ENCODE measurements around the gene OOSP4B.
"Not testable (repeated sequence)": the region's sequence is repeated elsewhere in the genome, so short reads cannot be mapped to it uniquely, and the experiment has no call there.

OOSP4B gene

DNA sequence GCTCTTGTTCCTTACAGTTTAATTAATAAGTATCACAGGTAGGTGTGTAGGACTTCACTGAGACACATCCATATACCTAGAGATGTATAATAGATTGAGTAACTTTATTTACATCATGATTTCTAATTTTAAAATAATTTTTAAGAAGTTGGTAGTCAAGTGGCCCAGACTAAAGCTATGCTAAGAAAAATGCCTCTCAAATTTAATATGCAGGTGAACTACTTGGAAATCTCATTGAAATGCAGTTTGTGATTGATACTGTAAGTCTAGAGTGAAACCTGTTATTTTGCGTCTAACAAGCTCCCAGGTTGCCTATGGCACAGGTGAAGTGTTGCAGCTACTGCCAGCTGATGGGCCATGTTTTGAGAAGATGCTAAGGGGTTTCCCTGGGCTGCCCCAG is at the start of gene OOSP4B:
OOSP4B (plus strand) TSS at position 301 of the 400 bp plus-strand sequence.
- DNase-seq = no peak

DNA sequence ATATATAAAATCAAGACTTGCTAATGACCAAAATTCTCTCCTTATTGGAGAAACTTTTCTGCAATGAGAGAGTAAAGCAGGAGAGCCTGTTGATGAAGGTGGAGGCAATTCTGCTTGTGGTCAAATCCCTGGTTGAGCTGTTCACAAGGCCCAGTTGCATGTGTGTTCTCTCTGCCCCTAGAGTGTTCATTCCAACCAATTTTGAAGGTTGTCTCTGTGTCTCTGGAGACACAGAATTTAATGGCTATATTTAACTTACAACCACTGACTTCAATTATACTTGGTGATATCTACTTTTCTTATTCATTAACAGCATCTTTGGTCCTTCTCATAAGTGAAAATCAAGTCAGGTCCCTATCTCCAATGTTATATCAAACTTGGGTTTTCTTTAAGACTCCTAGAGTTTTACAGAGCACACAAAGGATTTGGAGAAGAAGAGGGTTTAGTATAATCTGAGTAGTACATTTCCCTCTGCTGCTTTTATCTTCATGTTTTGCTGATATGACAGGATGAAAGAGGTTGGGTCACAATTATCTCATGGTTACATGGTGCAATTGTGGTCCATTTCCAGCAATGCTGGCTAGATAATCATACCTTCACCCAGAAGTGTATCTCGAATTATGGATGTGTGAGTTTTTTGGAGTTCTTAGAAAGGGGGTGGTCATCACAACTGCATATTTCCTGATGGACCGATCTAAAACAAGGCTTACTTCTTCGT is 49.1 kb upstream of the OOSP4B start:
- no peak for DNase-seq

DNA sequence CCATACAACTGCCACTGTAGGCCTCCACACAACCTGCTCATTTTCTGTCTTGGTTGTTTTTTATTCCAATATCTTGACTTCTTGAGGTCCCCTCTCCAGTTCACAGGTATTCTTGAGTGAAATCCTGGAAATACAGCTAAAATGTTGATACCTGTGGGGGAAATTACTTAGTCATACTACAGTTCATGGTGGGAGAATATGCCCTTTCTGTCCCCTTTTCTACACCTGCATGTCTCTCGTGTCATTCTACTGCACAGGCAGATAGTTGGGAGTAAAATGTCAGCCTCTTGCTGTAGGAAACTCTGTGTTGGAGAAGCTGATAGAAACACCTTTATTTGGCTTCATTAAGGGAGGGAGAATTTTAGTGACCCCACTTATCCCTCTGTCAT is 48.6 kb upstream of the OOSP4B start:
- no peak for DNase-seq

DNA sequence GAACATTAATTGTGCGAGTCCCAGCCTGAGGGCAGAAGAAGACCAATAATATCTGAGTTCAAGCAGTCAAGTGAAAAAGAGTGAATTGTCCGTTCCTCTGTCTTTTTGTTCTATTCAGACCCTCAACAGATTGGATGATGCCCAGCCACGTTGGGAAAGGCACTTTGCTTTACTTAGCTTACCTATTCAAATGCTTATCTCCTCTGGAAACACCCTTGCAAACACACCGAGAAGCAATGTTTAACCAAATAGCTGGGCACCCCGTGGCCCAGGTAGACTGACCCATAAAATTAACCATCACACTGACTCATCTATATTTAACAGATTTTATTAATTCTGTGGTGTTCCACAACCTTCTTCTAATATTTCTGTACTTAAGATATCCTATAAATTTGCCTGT is 43.9 kb upstream of the OOSP4B start:
- no peak for DNase-seq

DNA sequence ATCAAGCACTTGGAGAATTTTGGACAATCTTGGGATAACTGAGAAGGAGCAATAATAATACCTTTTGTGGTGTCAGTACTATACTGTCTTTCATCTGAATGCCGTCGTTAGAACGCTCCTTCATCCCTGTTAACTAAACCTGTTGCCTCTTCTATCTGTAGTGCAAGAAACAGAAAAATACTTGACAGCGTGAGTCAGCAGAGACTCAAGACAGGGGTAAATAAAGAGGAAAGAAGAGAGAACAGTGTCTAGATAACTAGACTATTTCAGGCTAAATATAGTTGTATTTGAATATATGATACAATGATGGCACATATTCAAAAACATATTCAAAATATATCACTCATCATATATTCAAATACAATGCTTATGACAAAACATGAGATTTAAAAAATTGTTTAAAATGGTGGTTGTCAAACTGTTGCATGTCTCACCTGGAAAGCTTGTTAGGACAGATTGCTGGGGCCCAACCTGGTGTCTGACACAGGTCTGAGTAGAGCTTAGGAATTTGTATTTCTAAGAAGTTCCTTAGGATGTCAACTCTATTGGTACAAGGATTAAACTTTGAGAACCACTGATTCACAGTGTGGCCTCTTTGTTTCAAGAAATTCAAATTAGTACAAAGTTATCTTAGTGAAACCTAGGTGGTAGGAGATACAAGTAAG is 35.7 kb upstream of the OOSP4B start:
- no peak for DNase-seq

DNA sequence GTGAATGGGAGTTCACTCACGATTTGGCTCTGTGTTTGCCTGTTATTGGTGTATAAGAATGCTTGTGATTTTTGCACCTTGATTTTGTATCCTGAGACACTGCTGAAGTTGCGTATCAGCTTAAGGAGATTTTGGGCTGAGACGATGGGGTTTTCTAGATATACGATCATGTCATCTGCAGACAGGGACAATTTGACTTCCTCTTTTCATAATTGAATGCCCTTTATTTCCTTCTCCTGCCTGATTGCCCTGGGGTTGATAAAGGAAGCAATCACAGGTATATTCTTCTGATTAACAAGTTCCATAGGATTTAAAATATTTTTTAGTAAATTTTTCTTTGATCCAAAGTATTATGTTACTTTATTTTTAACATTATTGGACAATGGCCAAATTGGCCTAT is 34.9 kb upstream of the OOSP4B start:
- not testable (repeated sequence) for DNase-seq

DNA sequence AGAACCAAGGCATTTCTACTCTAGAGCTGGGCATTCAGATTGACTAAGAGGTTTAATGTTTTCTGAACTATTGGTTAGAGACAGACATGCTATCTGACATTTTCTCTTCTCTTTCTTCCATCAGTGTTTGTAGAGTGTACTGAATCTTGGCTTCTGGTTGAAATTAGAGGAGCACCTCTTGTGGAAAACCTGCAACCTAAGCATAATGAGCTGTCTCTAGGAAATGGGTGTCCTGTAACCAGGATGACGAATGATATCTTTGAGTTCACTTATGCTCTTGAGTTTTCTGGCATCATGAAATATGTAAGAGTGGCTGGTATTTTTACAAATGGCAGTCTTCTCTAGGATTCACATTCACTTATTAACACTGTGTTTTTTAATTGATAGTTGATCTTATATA is 33.8 kb upstream of the OOSP4B start:
- DNase-seq = no peak

DNA sequence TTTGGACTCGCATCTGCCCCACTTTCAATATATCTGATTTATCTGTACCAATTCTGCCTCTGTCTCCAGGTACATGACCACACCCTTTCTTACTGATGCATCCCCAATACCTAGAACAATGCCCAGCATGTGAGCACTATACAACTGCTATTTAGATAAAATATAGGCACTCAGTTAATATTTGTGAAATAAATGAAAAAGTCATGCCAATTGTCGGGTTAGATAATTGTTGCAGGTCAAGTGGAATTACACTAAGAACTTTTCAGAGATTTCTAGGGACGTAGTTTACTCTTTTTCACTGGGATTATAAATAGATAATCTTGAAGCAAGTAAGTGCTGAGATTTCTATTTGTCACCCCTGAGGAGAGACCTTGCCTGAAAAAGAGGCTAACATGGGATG is 32.6 kb upstream of the OOSP4B start:
- no peak for DNase-seq

DNA sequence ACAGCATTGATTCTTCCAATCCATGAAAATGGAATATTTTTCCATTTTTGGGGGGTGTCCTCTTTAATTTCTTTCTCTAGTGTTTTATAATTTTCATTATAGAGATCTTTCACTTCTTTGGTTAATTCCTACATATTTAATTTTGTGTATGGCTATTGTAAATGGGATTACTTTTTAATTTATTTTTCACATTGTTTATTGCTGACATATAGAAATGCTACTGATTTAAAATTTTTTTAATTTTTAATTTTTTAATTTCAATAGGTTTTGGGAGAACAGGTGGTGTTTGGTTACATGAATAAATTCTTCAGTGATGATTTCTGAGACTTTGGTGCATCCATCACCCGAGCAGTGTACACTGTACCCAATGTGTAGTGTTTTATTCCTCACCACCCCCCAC is 26.6 kb upstream of the OOSP4B start:
- DNase-seq = no peak

DNA sequence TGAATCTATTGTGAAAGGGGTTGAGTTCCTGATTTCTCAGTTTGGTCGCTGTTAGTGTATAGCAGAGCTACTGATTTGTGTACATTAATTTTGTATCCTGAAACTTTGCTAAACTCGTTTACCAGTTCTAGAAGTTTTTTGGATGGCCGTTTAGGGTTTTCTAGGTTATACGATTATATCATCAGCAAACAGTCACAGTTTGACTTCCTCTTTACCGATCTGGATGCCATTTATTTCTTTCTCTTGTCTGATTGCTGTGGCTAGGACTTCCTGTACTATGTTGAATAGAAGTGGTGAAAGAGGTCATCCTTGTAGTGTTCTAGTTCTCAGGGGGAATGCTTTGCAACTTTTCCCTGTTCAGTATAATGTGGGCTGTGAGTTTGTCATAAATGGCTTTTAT is 24.6 kb upstream of the OOSP4B start:
- DNase-seq = no peak

DNA sequence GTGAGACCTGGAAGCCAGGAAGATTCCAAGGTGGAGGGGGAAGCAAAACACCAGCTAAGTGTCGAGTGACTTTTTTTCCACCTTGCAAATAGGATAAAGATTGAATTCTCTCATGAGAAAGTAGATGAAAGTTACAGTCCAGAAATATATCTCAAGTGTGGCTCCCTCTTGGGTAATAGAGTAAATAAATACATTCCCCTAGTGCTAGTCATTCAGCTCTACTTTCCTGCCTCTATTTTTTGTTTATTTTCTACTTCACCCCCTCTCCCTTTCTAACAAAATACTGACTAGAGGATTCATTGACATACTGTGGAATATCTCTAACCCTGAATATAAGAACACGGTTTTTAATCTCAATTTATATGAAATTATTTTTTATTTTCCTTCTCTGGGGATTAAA is 19.2 kb upstream of the OOSP4B start:
- no peak for DNase-seq

DNA sequence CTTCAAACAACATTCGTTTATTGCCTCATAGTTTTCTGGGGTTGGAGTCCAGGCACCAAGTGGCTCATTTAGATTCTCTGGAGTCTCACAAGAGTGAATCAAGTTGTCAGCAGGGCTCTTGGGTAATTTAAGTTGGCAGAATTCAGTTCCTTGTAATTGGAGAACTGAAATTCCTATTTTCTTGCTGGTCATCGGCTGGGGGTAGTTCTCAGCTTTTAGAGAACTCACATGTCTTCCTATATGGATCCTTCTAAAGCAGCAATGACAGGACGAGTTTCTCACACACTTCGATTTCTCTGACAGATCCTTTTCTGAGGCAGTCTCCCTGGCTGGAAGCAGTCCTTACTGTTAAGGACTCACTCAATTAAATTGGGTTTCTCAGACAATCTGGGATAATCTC is 17.3 kb upstream of the OOSP4B start:
- DNase-seq = no peak

DNA sequence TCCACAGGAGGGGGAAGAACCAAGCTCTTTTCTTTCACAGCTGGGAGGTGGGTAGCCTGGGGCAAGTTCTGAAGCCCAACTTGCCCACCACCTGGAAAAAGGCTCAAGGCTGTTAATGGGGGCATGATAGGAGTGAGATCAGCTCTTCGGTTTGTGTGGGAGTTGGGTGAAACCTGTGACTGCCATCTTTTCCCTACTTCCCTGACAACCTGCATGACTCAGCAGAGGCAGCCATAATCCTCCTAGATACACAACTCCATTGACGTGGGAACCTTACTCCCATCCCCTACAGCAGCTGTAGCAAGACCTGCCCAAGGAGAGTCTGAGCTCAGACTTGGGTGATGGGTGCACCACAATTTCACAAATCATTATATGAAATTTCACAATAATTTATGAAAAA is 13.3 kb upstream of the OOSP4B start:
- DNase-seq = no peak

DNA sequence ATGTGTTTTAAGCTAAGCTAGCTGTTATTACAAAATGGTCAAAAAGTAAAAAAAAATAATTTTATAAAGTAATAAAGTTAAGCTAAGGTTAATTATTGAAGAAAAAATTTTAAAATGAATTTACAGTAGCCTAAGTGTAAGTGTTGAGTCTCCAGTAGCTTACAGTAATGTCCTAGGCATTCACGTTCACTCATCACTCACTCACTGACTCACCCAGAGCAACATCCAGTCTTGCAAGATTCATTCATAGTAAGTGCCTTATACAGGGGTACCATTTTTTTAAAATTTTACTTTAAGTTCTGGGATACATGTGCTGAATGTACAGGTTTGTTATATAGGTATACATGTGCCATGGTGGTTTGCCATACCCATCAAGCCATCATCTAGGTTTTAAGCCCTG is 11.6 kb upstream of the OOSP4B start:
- DNase-seq = no peak

DNA sequence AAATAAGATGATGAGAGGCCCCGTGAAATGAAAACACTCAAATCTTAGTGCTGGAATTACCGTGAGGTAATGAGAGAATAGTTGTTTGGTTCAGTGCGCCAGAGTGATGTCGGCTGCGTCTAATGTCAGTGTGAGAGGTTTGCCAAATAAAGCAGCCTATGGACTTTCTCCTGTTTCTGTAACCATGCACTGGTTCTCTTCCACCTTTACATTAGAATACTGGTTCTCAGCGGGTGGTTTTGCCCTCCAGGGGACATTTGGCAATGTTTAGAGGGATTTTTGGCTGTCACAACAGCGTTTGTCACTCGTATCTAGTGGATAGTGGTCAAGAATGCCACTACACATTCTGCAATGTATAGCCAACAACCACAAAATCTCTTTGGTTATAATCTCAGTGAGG is 1.1 kb downstream of the OOSP4B start:
- DNase-seq = no peak

DNA sequence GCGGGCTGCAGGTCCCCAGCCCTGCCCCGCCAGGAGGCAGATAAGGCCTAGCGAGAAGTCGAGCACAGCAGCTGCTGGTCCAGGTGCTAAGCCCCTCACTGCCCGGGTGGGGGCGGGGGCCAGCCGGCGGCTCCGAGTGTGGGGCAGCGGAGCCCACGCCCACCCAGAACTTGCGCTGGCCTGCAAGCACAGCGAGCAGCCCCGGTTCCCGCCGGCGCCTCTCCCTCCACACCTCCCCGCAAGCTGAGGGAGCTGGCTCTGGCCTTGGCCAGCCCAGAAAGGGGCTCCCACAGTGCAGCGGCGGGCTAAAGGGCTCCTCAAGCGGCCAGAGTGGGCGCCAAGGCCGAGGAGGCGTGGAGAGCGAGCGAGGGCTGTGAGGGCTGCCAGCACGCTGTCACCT is 3.4 kb downstream of the OOSP4B start:
- DNase-seq = not testable (repeated sequence)

DNA sequence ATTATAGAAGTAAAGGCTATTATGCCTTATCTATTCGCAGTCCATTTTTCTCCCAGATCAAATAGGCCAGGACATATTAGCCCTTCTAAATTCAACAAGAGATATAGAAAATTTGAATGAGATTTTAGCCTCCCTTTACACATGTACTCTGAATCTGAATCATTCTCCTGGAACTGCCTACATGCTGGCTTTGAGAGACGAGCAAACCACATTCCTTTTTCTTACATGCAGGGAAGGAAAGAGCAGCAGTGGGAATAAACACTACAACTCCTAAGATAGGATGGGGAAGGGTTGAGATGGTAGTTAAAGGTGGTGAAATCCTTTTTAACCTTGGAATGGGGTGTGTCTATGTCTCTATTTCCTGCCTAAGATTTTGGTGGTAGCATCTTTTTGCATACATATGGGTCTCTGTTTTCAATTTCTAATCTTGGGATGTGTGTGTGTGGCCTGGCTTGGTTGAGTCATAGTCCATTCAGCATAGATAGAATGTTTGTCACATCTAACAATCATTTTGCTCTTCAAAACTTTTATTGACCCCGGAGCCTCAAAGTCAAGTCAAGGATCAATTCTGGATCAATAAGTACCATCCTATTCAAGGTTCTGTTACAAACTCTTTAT is 12.1 kb downstream of the OOSP4B start:
- no peak for DNase-seq

DNA sequence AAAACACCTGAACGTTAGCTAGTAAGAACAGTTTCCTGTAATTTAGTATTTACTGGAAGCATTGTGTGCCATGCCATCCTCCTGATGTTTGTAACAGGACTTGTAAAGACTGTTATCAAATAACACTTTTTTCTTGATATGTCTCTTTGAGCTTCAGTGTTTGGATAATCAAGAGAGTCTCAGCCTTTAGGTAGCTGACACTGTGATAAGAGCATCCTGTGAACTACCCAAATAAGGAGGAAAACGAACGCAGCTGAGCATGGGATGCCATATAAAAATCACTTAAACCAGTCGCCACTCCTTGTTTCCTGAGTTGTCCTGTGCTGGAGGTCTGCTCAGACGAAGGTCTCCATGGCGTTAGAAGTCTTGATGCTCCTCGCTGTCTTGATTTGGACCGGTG is 23.1 kb downstream of the OOSP4B start, which contains the start of gene OOSP2:
OOSP2 (plus strand) TSS at position 301 of the 400 bp plus-strand sequence; CDS start at position 352, 51 bp downstream.
- no peak for DNase-seq

DNA sequence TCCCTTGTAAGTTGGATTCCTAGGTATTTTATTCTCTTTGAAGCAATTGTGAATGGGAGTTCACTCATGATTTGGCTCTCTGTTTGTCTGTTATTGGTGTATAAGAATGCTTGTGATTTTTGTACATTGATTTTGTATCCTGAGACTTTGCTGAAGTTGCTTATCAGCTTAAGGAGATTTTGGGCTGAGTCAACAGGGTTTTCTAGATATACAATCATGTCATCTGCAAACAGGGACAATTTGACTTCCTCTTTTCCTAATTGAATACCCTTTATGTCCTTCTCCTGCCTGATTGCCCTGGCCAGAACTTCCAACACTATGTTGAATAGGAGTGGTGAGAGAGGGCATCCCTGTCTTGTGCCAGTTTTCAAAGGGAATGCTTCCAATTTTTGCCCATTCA is 33.4 kb downstream of the OOSP4B start:
- not testable (repeated sequence) for DNase-seq

DNA sequence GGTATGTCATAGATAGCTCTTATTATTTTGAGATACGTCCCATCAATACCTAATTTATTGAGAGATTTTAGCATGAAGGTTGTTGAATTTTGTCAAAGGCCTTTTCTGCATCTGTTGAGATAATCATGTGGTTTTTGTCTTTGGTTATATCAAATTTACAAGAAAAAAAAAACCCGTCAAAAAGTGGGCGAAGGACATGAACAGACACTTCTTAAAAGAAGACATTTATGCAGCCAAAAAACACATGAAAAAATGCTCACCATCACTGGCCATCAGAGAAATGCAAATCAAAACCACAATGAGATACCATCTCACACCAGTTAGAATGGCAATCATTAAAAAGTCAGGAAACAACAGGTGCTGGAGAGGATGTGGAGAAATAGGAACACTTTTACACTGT is 33.9 kb downstream of the OOSP4B start:
- not testable (repeated sequence) for DNase-seq

DNA sequence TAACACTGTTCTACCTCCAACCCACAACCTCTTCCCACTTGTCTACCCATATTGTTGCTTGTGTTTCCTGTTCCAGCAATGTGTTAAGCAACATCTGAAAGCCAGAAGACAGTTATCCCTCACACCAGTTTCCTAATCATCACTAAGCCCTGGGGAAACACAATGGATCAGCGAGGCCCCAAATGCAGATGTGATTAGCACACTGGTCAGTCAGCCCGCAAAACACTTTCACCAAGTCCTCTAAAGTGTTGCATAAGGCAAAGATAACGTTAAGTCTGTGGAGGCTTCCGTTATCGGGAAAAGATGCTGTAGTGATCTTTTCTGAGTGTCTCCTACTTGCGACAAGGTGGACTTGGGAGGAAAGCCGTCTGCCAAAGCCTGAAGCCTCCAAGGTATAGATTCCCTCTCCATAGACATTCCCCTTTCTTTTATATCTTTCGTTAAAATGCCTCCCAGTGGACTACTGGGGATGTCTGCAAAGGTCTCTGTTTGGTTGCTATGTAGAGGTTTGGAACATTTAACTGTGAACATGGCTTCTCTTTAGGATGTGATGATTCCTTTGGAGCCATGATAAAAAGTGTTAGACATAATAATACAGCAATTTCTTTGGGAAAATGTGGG is 39.5 kb downstream of the OOSP4B start, which contains the start of gene MS4A3:
MS4A3 (plus strand) TSS at position 317 of the 621 bp plus-strand sequence. CDS start 4,496 bp downstream, outside the sequence.
- no peak for DNase-seq

DNA sequence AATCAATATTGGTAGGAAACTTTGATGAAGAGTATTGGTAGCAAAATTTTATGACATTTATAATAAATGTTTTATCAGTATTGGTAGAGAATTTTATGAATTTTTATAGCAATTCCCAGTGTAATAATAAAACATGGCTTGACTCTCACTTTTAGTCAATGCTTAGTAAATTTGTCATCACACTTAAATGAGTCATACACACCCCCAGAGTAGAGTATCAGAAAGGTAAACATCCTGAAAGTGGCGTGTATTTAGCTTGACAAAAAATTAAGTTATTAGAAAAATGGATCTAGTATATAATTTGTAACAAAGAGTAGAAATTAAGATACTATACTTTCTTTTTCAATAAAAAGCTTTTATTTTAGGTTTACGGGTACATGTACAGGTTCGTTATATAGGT is 42.1 kb downstream of the OOSP4B start:
- DNase-seq = no peak

DNA sequence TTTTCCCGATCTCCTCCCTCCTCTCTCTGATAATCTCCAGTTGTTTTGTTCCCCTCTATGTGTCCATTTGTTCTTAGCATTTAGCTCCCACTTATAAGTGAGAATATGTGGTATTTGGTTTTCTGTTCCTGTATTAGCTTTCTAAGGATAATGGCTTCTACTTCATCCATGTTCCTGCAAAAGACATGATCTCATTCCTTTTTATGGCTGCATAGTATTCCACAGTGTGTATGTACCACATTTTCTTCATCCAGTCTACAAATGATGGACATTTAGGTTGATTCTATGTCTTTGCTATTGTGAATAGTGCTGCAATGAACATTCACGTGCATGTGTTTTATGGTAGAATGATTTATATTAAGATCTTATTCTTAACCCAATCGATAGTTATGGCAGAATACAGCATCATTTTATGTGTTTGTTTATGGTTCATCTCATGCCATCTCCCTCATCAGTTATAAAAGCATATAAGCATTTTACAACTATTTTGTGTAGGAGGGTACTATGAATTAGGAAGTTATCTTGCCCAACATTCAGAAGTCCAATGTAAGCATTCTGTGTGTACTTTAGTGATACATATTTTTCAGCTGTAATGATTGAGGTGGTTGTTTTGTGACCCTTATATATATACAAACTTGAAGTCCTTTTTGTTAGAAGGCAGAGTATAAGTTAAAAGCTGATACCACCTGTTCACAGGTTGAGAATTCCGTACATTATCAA is 42.7 kb downstream of the OOSP4B start:
- DNase-seq = no peak
